Measurements from ENCODE around the gene TOR2A. TPM values are rescaled to one million over a fixed set of nuclear protein-coding genes. Genes with fewer than 3 reads are reported as not detected.

Gene TOR2A
- total RNA-seq, 1 donor, result 4.7 TPM

DNA sequence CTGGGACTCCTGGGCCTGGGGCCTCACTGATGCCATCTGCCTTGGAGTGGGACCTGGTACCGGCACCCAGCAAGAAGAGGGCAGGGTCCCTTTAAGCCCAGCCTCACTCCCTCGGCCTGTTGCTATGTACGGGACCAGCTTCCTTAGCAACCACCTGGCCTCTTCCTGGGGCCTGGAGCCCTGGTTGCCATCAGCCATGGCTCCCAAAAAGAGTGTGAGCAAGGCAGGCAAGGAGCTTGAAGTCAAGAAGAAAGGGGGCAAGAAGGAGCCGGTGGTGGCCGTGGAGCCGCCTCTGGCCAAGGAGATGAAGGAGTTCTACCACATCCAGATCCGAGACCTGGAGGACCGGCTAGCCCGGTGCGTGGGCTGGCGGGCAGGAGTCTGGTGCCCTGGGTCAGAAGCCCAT lies 28.3 kb downstream of the TOR2A start, which contains the start of gene CFAP157:
CFAP157 (plus strand) TSS at position 153 of the 406 bp plus-strand sequence; CDS start at position 197, 44 bp downstream.
- H2AFZ ChIP-seq (ENCODE audit: low read length), result no peak within 1 kb of the TSS
- no peak within 1 kb of the TSS for H3K27ac ChIP-seq (ENCODE audit: low read depth, low read length)
- H3K4me3 ChIP-seq (ENCODE audit: insufficient read depth, low read length), result no peak within 1 kb of the TSS
- no peaks in the 10 kb centered on the region for H3K79me2 ChIP-seq (ENCODE audit: insufficient read depth, low read length)
- H3K4me2 ChIP-seq (ENCODE audit: insufficient read depth, low read length), result no peak within 1 kb of the TSS
- H4K20me1 ChIP-seq (ENCODE audit: insufficient read depth, low read length), result no peaks in the 10 kb centered on the region
- peak; percentile 77 for DNase-seq (ENCODE audit: insufficient read length, low spot score, missing footprints)
- no peaks in the 10 kb centered on the region for H3K27me3 ChIP-seq (ENCODE audit: insufficient read depth, low read length)
- H3K36me3 ChIP-seq (ENCODE audit: insufficient read depth, low read length), result no peaks in the 10 kb centered on the region
- no peaks in the 10 kb centered on the region for H3K9me3 ChIP-seq (ENCODE audit: low read depth, low read length)
- TF ChIP-seq, protein P1, sequence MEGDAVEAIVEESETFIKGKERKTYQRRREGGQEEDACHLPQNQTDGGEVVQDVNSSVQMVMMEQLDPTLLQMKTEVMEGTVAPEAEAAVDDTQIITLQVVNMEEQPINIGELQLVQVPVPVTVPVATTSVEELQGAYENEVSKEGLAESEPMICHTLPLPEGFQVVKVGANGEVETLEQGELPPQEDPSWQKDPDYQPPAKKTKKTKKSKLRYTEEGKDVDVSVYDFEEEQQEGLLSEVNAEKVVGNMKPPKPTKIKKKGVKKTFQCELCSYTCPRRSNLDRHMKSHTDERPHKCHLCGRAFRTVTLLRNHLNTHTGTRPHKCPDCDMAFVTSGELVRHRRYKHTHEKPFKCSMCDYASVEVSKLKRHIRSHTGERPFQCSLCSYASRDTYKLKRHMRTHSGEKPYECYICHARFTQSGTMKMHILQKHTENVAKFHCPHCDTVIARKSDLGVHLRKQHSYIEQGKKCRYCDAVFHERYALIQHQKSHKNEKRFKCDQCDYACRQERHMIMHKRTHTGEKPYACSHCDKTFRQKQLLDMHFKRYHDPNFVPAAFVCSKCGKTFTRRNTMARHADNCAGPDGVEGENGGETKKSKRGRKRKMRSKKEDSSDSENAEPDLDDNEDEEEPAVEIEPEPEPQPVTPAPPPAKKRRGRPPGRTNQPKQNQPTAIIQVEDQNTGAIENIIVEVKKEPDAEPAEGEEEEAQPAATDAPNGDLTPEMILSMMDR (IDR thresholded peaks at IDR 0.05; ENCODE audit: extremely low read depth, low read depth, low read length), result no peak
- no peaks in the 10 kb centered on the region for H3K4me1 ChIP-seq (ENCODE audit: insufficient read depth, low read length)

DNA sequence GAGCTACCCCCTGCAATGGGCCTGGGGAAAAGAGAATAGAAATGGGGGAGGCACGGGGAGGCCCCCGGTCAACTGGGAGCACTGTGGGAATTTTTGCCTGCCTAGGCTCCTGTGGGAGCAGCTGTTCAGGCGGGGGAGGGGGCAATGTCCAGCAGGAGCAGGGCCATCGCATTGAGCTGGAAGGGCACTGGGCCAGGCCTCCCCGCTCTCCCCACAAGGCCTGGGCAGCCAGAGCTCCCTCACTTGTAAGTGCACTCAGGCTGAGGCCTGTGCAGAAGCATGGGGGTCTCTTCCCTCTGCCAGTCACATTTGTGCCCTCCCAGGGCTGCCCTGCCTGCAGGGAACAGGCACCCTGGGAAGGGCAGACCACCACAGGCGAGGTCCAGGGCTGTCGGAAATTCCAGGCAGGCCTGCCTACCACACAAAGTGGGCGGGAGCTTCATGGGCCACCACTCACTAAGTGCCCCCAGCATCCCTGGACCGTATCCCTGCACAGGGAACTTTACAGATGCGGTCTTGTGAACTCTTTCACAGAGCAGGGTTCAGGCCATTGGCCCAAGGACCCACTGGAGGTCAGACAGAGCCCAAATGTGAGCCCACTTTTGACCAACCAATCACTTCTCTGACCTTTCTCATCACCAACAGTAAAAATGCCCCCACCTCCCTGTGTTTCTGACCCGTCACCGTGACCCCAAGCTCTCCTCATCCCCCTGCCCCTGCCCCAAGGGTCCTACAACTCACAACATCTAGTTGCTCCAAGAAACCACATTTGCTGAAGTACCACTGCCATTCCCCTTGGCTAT lies 29.3 kb downstream of the TOR2A start:
- Histone ChIP-seq H4K20me1 (ENCODE audit: insufficient read depth, low read length) (no peaks in the 10 kb centered on the region), H3K9me3 (ENCODE audit: low read depth, low read length) (no peaks in the 10 kb centered on the region), H3K36me3 (ENCODE audit: insufficient read depth, low read length) (no peaks in the 10 kb centered on the region), H3K4me2 (ENCODE audit: insufficient read depth, low read length) (no peak overlapping the region), H3K4me1 (ENCODE audit: insufficient read depth, low read length) (no peaks in the 10 kb centered on the region), H2AFZ (ENCODE audit: low read length) (no peak overlapping the region), H3K27ac (ENCODE audit: low read depth, low read length) (no peak overlapping the region), H3K27me3 (ENCODE audit: insufficient read depth, low read length) (no peaks in the 10 kb centered on the region), H3K79me2 (ENCODE audit: insufficient read depth, low read length) (no peaks in the 10 kb centered on the region), H3K4me3 (ENCODE audit: insufficient read depth, low read length) (no peak overlapping the region)
- peak; percentile 89 for DNase-seq (ENCODE audit: insufficient read length, low spot score, missing footprints)
- TF ChIP-seq, protein P1 (IDR thresholded peaks at IDR 0.05; ENCODE audit: extremely low read depth, low read depth, low read length), result no peak

DNA sequence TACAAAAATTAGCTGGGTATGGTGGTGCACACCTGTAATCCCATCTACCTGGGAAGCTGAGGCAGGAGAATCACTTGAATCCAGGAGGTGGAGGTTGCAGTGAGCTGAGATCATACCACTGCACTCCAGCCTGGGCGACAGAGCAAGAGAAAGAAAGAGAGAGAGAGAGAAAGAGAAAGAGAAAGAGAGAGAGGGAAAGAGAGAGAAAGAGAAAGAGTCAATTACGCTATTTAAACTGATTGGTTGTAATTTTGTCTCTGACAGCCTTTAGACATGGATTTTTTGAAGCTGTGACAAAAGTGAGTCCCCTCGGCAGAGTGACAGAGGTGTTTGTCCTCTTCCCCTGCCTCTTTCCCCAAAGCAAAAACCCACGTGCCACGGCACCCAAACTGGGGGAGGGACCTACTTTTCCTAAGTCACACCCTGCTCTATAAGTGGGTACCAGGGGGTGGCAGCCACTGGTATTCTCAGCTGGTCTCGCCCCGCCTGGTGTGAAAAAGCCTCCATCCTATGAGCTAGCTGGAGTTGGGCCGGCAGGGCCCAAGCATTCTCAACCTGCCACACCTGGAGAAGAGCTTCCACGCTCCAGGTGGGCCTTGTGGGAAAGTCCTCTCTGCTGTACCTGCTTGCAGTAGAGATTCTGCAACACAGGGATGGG lies 31.7 kb downstream of the TOR2A start:
- H3K36me3 ChIP-seq (ENCODE audit: insufficient read depth, low read length), result no peaks in the 10 kb centered on the region
- no peak overlapping the region for H3K4me3 ChIP-seq (ENCODE audit: insufficient read depth, low read length)
- H3K4me1 ChIP-seq (ENCODE audit: insufficient read depth, low read length), result peaks cover 3% of the 10 kb centered on the region
- H3K79me2 ChIP-seq (ENCODE audit: insufficient read depth, low read length), result no peaks in the 10 kb centered on the region
- H2AFZ ChIP-seq (ENCODE audit: low read length), result no peak overlapping the region
- no peaks in the 10 kb centered on the region for H3K27me3 ChIP-seq (ENCODE audit: insufficient read depth, low read length)
- H3K27ac ChIP-seq (ENCODE audit: low read depth, low read length), result no peak overlapping the region
- no peaks in the 10 kb centered on the region for H4K20me1 ChIP-seq (ENCODE audit: insufficient read depth, low read length)
- H3K9me3 ChIP-seq (ENCODE audit: low read depth, low read length), result no peaks in the 10 kb centered on the region
- no peak overlapping the region for H3K4me2 ChIP-seq (ENCODE audit: insufficient read depth, low read length)
- TF ChIP-seq, protein P1 (IDR thresholded peaks at IDR 0.05; ENCODE audit: extremely low read depth, low read depth, low read length), result no peak
- peak; percentile 14 for DNase-seq (ENCODE audit: insufficient read length, low spot score, missing footprints)

All from osteoblast (primary cell).